Measurements from ENCODE around the gene NAALADL1.

DNA sequence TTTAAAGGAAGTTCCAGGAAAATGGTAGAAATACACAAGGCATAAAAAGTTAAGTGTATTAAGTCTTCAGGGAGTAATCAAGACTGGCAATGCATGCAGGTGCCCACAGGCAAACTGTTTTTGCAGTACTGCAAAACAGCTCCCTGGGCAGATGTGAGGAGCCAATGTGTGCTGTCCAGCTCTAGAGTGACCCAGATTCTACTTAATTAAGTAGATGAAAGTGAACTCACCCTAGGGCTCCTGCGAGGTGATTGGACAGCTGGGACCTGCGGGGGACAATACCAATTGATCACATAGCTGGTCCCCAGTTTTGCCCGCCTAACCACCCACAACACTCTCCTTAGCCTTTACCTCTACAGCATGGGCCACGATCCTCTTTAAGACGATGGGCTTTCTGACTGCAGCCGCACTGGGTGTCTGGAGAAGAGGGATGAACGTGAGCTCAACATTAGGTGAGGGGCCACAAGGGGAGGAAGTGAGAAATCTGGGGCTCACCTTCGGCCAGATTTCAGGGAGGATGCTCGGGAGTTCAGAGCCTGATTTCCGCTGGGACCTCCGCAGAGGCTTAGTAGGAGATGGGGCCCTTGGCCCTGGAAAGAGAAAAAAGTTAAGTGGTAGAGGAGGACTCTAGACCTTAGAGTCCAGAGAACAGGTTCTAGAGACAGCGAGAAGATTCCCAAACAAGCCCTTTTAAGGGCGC is 24.9 kb upstream of the NAALADL1 start:
- TF ChIP-seq, protein P1, sequence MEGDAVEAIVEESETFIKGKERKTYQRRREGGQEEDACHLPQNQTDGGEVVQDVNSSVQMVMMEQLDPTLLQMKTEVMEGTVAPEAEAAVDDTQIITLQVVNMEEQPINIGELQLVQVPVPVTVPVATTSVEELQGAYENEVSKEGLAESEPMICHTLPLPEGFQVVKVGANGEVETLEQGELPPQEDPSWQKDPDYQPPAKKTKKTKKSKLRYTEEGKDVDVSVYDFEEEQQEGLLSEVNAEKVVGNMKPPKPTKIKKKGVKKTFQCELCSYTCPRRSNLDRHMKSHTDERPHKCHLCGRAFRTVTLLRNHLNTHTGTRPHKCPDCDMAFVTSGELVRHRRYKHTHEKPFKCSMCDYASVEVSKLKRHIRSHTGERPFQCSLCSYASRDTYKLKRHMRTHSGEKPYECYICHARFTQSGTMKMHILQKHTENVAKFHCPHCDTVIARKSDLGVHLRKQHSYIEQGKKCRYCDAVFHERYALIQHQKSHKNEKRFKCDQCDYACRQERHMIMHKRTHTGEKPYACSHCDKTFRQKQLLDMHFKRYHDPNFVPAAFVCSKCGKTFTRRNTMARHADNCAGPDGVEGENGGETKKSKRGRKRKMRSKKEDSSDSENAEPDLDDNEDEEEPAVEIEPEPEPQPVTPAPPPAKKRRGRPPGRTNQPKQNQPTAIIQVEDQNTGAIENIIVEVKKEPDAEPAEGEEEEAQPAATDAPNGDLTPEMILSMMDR (IDR thresholded peaks at IDR 0.05), result no peak
- TF ChIP-seq POLR2A (IDR thresholded peaks at IDR 0.05), result no peak

Data from transverse colon (tissue), 3 donors.